ENCODE measurements around the gene ARL15. TPM values are rescaled to one million over a fixed set of nuclear protein-coding genes. Genes with fewer than 3 reads are reported as not detected.
A peak's percentile ranks its signal among the peaks of the same experiment; 100 is the strongest.

Gene ARL15
- total and polyA plus RNA-seq, 9 of the 15 experiments (the other 6 are each of a cell fraction or from before 2014, with no cell fraction given) = 18.5 to 80.4 (median 57.0) TPM

DNA sequence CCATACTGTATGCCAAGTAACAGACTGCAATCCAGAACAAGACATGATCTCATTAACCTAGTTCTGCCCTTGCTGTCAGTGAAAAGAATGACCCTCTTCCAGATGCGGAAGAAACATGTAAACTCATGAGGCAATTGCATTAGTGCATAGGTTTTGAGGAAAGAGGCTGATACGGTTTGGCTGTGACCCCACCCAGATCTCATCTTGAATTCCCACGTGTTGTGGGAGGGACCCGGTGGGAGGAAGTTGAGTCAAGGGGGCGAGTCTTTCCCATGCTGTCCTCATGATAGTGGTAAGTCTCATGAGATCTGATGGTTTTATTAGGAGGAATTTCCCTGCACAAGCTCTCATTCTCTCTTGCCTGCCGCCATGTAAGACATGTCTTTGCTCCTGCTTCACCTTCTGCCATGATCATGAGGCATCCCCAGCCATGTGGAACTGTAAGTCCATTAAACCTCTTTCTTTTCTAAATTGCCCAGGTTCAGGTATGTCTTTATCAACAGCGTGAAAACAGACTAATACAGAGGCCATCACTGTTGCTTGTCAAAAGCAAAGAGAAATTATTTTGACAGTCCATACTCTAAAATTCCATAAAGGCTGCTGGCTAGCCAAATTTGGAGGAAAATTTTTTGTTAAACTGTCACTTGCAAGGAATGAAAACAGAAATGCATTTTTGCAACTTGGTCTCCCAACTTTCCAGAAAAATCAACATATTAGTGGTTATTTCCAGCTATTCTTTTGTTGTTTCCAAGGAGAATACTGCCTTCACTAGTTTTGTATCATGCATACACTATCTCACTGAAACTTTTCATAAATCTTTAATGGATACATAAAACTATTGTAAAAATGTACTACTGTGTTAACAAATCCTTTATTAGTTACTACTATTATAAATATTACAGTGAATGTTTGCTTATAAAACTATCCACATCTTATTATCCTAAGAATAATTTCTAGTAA, 3.2 kb upstream of the ARL15 start (continued):
- TF ChIP-seq CBX2 (IDR thresholded peaks at IDR 0.05; ENCODE audit: insufficient read depth, low read length, poor library complexity, severe bottlenecking) (no peak), BMI1 (IDR thresholded peaks at IDR 0.05; ENCODE audit: low read length) (no peak), POLR3G (IDR thresholded peaks at IDR 0.05; ENCODE audit: extremely low read depth, insufficient read length, insufficient replicate concordance) (no peak), STAT5A (IDR thresholded peaks at IDR 0.05; ENCODE audit: borderline replicate concordance, low read length) (no peak; the same call in 1 of the 2 replicates), RBFOX2 (IDR thresholded peaks at IDR 0.05; ENCODE audit: low read depth, low read length) (peak; percentile 83), DDX20 (tag; IDR thresholded peaks at IDR 0.05; ENCODE audit: low read depth) (no peak), CREB1 (IDR thresholded peaks at IDR 0.05) (no peak), CREB1 (CRISPR knock-in tag; IDR thresholded peaks at IDR 0.05) (no peak; the same call in 1 of the 2 replicates), ZNF197 (CRISPR knock-in tag; IDR thresholded peaks at IDR 0.05; ENCODE audit: low read depth) (no peak), HMGN3 (IDR thresholded peaks at IDR 0.05; ENCODE audit: borderline replicate concordance, extremely low read depth, insufficient read length, low read depth, low read length) (no peak)
- TF ChIP-seq, protein P1, sequence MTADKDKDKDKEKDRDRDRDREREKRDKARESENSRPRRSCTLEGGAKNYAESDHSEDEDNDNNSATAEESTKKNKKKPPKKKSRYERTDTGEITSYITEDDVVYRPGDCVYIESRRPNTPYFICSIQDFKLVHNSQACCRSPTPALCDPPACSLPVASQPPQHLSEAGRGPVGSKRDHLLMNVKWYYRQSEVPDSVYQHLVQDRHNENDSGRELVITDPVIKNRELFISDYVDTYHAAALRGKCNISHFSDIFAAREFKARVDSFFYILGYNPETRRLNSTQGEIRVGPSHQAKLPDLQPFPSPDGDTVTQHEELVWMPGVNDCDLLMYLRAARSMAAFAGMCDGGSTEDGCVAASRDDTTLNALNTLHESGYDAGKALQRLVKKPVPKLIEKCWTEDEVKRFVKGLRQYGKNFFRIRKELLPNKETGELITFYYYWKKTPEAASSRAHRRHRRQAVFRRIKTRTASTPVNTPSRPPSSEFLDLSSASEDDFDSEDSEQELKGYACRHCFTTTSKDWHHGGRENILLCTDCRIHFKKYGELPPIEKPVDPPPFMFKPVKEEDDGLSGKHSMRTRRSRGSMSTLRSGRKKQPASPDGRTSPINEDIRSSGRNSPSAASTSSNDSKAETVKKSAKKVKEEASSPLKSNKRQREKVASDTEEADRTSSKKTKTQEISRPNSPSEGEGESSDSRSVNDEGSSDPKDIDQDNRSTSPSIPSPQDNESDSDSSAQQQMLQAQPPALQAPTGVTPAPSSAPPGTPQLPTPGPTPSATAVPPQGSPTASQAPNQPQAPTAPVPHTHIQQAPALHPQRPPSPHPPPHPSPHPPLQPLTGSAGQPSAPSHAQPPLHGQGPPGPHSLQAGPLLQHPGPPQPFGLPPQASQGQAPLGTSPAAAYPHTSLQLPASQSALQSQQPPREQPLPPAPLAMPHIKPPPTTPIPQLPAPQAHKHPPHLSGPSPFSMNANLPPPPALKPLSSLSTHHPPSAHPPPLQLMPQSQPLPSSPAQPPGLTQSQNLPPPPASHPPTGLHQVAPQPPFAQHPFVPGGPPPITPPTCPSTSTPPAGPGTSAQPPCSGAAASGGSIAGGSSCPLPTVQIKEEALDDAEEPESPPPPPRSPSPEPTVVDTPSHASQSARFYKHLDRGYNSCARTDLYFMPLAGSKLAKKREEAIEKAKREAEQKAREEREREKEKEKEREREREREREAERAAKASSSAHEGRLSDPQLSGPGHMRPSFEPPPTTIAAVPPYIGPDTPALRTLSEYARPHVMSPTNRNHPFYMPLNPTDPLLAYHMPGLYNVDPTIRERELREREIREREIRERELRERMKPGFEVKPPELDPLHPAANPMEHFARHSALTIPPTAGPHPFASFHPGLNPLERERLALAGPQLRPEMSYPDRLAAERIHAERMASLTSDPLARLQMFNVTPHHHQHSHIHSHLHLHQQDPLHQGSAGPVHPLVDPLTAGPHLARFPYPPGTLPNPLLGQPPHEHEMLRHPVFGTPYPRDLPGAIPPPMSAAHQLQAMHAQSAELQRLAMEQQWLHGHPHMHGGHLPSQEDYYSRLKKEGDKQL (CRISPR knock-in tag; IDR thresholded peaks at IDR 0.05; ENCODE audit: borderline replicate concordance) = no peak
- TF ChIP-seq, protein P2, sequence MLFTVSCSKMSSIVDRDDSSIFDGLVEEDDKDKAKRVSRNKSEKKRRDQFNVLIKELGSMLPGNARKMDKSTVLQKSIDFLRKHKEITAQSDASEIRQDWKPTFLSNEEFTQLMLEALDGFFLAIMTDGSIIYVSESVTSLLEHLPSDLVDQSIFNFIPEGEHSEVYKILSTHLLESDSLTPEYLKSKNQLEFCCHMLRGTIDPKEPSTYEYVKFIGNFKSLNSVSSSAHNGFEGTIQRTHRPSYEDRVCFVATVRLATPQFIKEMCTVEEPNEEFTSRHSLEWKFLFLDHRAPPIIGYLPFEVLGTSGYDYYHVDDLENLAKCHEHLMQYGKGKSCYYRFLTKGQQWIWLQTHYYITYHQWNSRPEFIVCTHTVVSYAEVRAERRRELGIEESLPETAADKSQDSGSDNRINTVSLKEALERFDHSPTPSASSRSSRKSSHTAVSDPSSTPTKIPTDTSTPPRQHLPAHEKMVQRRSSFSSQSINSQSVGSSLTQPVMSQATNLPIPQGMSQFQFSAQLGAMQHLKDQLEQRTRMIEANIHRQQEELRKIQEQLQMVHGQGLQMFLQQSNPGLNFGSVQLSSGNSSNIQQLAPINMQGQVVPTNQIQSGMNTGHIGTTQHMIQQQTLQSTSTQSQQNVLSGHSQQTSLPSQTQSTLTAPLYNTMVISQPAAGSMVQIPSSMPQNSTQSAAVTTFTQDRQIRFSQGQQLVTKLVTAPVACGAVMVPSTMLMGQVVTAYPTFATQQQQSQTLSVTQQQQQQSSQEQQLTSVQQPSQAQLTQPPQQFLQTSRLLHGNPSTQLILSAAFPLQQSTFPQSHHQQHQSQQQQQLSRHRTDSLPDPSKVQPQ (CRISPR knock-in tag; IDR thresholded peaks at IDR 0.05; ENCODE audit: borderline replicate concordance) = no peak
- TF ChIP-seq, protein P3, sequence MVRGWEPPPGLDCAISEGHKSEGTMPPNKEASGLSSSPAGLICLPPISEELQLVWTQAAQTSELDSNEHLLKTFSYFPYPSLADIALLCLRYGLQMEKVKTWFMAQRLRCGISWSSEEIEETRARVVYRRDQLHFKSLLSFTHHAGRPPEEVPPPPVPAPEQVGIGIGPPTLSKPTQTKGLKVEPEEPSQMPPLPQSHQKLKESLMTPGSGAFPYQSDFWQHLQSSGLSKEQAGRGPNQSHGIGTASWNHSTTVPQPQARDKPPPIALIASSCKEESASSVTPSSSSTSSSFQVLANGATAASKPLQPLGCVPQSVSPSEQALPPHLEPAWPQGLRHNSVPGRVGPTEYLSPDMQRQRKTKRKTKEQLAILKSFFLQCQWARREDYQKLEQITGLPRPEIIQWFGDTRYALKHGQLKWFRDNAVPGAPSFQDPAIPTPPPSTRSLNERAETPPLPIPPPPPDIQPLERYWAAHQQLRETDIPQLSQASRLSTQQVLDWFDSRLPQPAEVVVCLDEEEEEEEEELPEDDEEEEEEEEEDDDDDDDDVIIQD (CRISPR knock-in tag; IDR thresholded peaks at IDR 0.05) = no peak
- TF ChIP-seq, protein P4, sequence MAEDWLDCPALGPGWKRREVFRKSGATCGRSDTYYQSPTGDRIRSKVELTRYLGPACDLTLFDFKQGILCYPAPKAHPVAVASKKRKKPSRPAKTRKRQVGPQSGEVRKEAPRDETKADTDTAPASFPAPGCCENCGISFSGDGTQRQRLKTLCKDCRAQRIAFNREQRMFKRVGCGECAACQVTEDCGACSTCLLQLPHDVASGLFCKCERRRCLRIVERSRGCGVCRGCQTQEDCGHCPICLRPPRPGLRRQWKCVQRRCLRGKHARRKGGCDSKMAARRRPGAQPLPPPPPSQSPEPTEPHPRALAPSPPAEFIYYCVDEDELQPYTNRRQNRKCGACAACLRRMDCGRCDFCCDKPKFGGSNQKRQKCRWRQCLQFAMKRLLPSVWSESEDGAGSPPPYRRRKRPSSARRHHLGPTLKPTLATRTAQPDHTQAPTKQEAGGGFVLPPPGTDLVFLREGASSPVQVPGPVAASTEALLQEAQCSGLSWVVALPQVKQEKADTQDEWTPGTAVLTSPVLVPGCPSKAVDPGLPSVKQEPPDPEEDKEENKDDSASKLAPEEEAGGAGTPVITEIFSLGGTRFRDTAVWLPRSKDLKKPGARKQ (CRISPR knock-in tag; IDR thresholded peaks at IDR 0.05) = no peak

All from K562 (cell line).